NCI-H2171 treated with DMSO at 0.1 percent for 48 hours (cell line): ENCODE results near the gene OR52I2.

Experiments used
- DNase-seq: peaks from one replicate; lab custom pipeline; 2025; lab: John Stamatoyannopoulos, UW

The OR52I2 gene

DNA sequence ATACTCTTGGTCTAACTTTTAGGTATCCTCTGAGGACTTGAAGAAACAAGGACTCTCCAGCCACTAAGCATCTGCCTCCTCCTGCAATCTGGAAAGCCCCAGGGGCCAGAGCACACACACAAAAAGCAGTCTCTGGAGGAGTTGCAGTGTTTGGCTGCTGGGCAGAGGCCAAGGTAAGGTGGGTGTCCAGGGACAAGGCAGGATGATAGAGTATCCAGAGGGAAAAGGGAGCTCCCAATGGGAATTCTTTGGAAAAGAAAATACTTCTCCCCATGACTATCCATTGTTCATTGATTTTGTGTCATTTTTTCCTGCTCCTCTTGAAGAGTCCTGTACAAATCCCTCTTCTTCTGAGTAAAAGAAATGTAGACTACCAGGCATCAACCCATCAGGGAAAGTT, at the start of gene OR52I2:
Gene OR52I2 (plus strand): TSS at position 301 of the 400 bp plus-strand sequence.
- DNase-seq, result no peak

DNA sequence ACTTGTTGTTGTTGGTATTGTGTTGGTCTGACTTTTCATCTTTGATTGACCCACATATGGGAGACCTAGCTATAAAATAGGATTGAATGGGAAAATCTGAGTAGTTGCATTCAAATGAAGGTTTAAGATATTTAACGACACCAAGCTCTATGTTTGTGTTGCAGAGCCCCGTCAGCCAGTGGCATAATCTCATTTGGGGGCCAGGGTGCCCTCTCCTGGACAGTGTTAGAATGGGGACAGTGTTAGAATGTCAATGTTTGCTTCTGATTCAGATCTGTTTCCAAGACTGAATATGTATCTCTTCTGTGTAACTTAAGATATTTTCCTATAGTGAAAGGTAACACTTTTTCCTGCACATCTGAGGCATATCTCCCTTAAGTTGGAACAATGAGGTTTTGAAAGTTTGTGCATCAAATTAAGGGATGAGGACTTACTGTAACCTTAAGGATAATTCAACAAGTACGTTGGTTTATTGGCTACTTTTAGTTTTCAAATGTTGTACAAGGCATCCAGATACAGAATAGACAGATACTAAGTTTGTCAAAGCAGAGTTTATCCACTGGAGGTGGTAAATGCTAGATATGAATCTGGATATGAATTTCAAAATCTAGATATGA, 41.8 kb upstream of the OR52I2 start:
- DNase-seq, result peak; percentile 1

DNA sequence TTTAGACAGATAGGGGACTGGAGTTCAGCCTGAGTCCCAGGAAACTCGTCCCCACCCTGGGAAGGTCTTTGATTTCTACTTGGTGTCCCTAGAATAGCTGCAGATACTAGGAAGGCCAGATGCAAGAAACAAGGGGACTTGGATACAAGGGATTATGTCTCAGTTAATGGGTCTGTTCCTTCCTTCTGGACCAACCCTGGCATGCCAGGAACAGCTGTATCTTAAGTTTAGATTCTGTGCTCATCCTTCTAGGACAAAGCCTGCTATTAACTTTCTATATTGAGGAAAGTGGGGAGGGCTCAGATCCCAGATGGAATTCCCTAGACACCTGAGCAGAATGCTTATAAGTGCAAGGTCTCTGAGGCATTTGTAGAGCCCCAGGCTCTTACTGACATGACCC, 40.5 kb upstream of the OR52I2 start:
- DNase-seq, result no peak

DNA sequence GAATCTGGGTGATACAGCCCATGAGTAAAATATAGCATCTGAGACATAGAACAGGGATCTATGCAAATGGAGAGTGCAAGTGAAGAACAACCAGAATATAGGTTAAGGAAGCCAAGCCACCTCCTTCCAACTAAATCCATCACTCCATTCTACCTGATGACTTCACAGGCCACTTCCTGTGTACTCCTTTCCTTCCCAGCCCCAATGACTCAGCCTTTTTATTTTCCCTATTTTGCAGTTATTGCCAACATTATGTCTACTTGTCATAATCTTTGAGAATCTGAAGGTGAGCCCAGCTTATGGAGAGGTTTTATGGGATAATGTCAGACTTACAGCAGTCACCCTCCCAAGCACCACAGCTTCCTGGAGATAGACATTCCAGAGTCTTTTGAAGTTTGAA, 38.0 kb upstream of the OR52I2 start:
- no peak for DNase-seq

DNA sequence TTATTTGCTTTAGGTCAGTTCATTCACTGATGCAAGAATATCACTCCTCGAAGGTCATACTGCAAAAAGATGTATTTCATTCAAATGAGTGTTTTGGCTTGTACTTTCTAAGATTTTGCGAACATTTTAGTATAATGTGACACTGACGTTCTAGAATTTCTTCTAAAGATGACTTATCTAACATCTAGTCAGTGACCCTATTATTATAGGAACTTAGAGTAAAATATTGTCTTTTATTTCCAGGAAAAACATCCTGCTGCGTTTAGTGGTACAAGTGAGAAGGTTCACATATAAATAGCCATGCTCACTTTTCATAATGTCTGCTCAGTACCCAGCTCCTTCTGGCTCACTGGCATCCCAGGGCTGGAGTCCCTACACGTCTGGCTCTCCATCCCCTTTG, 36.7 kb upstream of the OR52I2 start, which contains the start of gene OR52M1:
Gene OR52M1 (plus strand): TSS at position 301 of the 400 bp plus-strand sequence. CDS start 0 bp downstream, at position 301.
- DNase-seq, result no peak

DNA sequence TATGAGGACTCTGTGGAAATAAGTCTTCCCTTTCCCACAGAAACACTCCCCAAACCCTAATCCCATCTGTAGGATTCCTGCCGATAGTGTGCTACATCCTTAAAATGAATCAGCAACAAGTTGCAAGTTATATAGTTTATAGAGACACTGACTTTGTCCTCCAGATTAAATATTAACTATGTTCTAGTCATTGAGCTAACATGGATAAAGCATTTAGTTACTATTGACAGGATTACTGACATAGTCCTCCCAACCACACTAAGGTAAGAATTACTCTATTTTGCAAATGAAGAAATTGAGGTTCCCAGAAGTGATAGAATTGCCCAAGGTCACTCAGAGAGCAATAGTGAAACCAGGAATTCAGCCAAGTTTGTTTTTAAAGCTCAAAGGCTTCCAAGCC, 34.7 kb upstream of the OR52I2 start:
- no peak for DNase-seq

DNA sequence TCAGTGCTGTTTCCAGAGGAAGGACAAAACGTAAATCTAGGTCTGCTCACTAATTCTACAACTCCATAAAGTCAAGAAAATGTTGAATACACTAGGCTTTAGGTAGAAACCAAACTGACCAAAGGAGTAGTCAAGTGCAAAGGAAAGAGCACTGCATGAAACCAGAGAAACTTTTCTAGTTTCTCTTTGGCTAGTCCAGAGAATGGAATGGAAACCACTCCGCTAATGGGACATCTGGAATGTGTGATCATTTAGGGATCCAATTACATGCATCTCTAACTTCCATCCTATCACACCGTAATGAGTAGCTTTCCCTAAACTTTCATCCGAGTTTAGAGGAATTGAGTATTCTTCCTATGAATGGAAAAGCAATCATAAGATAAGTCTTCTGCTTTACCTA, 34.1 kb upstream of the OR52I2 start:
- DNase-seq, result no peak

DNA sequence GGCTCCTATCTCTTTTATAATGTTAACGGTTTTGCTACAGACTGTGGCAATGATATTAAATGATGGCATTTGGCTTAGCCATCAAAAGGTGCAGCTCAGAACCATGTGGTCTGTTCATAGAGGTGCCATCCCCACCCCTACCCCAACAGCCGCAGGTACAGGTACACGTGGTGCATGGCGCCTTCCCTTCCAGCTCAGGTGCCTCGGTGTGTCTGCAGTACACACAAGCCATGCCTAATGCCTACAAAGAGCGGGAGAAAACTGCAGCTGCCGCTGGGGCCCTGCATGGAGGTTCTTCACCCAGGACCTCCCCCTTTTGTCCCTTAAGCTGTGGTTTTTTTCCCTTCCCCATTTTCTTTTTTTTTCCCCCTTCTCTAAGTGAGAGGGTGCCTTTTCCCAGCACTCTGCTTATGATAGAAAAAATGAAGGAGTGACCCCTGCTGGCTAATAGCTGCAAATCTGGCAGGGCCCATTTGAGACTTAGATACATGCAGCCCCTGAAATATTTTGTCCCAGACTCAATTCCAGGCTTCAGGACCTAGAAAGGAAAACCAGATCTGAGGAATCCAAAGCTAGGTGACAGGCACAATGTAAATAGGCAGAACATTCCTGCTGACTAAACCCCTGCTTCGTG, 30.1 kb upstream of the OR52I2 start:
- no peak for DNase-seq

DNA sequence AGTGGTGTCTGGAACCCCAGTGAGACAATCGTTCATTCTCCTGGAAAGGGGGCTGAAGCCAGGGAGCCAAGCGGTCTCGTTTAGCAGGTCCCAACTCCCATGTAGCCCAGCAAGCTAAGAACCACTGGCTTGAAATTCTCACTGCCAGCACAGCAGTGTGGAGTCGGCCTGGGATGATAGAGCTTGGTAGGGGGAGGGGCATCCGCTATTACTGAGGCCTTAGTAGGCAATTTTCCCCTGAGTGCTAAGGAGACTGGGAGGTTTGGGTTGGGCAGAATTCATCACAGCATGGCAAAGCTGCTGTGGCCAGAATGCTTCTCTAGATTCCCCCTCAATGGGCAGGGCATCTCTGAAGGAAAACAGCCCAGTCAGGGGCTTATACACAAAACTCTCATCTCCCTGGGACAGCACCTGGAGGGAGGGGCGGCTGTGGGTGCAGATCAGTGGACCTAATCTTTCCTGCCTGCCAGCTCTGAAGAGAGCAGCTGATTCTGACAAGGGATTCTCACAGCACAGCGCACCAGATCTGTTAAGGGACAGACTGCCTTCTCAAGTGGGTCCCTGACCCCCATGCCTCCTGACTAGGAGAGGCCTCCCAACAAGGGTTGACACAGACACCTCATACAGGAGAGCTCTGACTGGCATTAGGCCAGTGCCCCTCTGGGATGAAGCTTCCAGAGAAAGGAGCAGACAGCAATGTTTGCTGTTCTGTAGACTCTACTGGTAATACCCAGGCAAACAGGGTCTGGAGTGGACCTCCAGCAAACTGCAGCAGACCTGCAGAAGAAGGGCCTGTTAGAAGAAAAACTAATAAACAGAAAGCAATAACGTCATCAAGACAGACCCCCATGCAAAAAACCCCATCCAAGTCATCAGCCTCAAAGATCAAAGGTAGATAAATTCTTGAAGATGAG, 21.8 kb upstream of the OR52I2 start:
- DNase-seq, result no peak

DNA sequence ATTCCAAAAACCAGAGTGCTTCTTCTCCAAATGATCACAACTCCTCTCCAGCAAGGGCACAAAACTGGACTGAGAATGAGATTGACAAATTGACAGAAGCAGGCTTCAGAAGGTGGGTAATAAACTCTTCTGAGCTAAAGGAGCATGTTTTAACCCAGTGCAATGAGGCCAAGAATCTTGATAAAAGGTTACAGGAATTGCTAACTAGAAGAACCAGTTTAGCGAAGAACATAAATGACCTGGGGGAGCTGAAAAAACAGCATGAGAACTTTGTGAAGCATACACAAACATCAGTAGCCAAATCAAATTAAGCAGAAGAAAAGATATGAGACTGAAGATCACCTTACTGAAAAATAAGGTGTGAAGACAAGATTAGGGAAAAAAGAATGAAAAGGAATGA, 21.1 kb upstream of the OR52I2 start:
- DNase-seq, result no peak

DNA sequence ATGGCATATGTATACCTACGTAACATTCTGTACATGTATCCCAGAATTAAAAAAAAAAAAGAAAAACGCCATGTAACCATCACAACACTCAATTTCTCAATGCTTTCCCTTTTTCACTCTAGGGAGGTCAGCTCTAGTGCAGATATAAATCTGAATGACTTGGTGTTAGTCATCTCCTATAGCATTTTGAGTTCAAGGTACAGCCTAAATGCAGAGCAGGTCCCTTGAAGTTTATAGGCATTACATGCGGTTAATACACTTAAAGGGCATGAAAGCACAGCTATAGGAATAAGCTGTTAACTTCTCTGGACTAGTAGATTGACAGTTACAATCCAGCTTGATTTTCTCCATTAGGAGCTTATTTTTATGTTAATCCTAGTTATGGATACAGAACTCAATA, 16.2 kb upstream of the OR52I2 start:
- no peak for DNase-seq

DNA sequence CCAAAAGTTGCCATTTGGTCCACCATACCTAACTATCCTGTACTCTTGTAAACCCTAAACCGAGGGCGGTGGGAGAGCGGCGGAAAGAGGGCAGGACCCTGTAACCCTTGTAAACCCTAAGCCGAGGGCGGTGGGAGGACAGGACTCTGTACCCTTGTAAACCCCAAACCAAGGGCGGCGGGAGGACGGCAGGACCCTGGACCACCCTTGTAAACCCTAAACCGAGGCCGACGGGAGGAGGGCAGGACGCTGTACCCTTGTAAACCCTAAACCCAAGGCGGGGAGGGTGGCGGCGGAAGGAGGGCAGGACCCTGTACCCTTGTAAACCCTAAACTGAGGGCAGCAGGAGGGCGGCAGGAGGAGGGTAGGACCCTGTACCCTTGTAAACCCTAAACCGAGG, 12.5 kb upstream of the OR52I2 start:
- DNase-seq, result no peak

DNA sequence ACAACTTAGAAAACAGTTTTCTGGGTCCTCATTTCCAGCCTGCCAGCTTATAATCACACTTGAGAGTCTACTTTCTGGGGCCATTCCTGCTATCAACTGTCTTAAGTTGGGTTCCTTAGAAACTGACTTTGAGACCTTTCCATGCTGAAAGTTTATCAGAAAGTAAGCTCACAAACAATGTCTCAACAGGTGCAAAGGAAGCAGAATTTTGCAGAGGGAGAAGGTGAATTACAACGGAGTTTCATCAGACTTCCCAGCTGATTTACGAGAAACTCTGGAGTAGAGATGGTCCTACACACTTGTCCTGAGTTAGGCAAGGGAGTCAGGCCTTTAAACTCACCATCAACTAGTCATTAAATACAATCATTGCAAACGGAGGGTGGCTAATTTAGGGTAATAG, 4.7 kb upstream of the OR52I2 start:
- no peak for DNase-seq

DNA sequence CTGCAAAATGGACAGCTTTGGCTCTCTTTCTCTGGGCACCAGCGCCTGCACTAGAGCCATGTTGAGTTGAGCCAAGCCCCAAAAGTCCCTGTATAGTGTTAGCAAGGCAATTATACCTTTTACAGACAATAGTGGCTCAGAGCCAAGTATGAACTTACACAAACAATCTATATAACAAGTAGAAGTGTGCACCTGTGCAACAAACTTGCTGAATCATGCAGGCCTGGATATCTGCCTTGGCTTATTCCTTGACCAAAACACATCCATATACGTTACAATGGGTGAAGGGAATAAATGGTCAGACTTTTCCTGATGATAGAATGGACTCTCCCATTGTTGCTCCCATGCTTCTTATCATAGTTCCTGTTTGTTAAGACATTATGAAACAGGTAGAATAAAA, 3.8 kb upstream of the OR52I2 start:
- no peak for DNase-seq

DNA sequence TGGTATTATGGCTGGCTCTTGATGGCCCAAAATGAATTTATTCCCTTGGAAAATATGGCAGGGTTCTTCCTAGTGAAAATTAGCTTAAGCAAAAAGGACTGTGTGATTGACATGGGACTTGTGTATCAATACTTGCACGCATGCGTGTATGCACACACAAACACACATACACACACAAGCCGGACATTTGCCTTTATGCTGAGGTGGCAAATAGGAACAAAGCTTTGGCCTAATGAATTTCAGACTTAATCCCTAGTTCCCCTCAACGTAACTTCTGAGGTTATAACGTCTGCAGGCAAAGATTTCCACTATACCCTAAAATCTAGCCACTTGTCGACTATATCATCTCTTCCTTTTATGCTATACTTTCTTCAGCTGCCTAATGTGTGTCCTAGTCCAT, 2.9 kb upstream of the OR52I2 start:
- DNase-seq, result no peak

DNA sequence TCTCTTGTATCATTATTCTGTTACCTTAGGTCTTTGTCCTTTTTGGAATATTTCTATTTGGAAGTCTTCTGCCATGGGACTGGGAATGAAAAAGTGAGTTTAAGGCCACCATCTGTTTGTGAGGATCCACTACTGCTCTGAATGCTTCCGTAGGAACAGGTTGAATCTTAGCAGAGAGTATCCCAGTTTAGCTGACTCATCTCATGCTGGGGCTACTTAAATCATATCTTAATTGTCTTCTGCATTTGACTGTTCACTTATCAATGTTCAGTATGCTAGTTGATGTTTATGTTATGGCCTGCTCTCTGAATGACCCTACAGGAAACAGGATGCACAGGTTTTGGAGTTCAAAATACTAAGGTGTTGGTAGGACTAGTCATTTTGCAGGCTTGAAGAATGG, 1.4 kb upstream of the OR52I2 start:
- no peak for DNase-seq

DNA sequence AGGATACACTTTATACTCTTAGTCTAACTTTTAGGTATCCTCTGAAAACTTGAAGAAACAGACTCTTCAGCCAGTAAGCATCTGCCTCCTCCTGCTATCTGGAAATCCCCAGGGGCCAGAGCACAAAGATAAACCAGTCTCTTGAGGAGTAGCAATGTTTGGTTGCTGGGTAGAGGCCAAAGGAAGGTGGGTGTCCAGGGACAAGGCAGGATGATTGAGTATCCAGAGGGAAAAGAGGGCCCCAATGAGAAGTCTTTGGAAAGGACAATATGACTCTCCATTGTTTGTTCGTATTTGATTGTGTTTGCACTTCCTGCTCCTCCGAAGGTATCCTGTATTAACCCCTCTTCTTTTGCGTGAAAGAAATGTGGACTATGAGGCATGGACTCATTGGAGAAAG, 7.5 kb downstream of the OR52I2 start:
- no peak for DNase-seq

DNA sequence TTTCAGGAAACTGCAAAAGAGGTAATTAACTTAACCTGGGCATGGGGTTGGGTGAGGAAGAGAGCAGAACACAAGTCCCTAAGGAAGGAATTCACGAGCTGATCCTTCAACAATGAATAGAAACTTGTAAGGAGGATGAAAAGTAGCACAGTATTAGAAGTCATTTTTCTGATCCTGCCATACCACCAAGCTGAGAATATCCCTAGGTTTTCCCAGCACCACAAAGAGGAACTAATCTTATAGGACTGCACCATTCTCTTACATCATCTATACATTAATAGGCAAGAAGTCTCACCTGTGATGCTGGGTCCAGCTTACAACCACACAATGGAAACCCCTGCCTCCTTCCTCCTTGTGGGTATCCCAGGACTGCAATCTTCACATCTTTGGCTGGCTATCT, 12.2 kb downstream of the OR52I2 start, which contains the start of gene OR52I1:
Gene OR52I1 (plus strand): TSS at position 301 of the 400 bp plus-strand sequence. CDS start 0 bp downstream, at position 301.
- DNase-seq, result no peak

DNA sequence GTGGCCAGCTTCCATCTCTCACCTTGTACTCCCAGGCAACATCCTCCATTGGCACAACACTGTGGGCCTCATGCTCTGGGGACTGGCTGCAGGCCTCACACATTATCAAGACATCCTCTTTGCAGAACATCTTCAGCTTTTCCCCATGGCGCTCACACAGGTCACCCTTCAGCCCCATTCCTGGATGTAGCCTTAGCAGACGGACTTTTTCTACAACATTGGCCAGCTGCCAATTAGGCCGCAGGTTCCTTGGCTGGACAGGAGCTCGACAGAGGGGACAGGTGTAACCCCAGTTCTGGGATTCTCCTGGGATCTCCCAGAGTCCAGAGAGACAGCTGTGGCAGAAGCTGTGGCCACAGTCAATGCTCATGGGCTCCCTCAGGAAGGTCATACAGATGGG, 23.5 kb downstream of the OR52I2 start:
- DNase-seq, result no peak

DNA sequence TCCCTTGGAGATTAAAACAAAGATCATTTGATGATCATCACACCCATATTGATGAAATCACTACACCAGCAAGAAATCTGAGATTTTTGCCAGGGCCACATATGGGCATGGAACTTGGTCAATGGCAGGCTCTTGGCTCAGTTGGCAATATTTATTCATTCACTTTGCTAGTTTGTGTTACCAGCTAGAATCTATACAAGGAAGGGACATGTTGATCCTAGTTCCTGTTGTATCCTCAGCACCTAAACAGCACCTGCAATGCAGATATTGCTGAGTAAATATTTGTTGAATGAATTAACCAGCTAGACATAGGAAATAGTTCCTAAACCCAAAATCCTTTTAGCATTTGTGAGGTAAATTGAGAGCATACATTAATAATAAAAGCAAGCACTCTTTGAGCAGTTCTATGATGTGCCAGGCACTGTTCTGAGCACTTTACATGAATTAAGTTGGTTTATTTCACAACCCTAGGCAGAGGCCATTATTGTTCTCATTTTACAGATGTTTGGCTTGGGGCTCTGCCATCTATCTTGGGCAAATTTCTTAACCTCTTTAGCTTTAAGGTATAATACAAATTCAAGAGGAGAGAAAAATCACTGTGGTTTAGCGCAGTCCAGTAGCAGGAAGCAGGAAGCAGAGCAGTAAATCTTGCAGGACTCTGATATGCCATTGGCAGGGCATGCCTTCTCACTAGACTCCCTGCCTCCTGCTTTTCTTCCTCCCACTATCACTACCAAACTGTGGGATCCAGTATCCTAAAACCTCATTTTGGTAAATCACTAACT, 24.9 kb downstream of the OR52I2 start:
- no peak for DNase-seq

DNA sequence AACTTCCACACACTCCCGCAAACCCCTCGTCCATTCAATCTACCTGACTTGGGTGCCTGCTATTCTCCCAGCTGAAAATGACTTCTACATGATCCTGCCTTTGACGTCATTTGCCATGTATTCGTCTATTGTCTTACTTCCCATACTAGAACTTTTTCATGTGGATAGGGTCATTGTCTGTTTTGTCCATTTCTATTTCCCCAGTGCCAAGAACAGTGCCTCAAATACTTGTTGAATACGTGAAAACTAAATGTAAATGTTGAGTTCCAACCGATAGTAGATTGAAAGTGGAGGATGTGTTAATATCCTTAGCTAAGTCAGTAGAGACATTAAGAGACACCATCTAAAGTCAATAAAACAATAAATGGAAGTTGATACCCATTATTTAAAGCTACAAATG, 25.6 kb downstream of the OR52I2 start:
- no peak for DNase-seq
